K562 (cell line): ENCODE measurements around the gene PPP1R14C. TPM values are rescaled to one million over a fixed set of nuclear protein-coding genes. Genes with fewer than 3 reads are reported as not detected.

Experiments
- C11orf30 ChIP-seq: fragments of 450-650 bp; IDR thresholded peaks from 2 replicates; pipeline ENCODE4 v1.6.1; 2016; ENCODE audit warnings: low read depth, mild to moderate bottlenecking
- ELK1 ChIP-seq: sonication (generic); formaldehyde crosslinking; IDR thresholded peaks from 2 replicates; pipeline ENCODE4 v1.8.1; 2022; ENCODE audit warnings: missing genetic modification reagents
- EP400 ChIP-seq: fragments of 450-650 bp; IDR thresholded peaks from 2 replicates; pipeline ENCODE4 v1.6.1; 2017; ENCODE audit warnings: antibody characterized with exemption, mild to moderate bottlenecking, moderate library complexity
- HMBOX1 ChIP-seq: sonication (generic); IDR thresholded peaks from 2 replicates; pipeline ENCODE4 v1.6.1; 2016
- KAT8 ChIP-seq: fragments of 450-650 bp; IDR thresholded peaks from 2 replicates; pipeline ENCODE4 v1.6.1; 2016; ENCODE audit warnings: low read depth, mild to moderate bottlenecking
- MBD1 ChIP-seq: fragments of 250-450 bp; sonication (Bioruptor Pico); IDR thresholded peaks from 2 replicates; pipeline ENCODE4 v1.8.0; 2022; ENCODE audit warnings: inconsistent platforms
- MEIS2 ChIP-seq: fragments of 450-650 bp; IDR thresholded peaks from 2 replicates; pipeline ENCODE4 v1.6.1; 2014; ENCODE audit warnings: mild to moderate bottlenecking; ENCODE audit not compliant: partially characterized antibody
- MTF1 ChIP-seq: fragments of 250-450 bp; sonication (Bioruptor Pico); IDR thresholded peaks from 2 replicates; pipeline ENCODE4 v1.9.0; 2021; ENCODE audit warnings: moderate library complexity, mild to moderate bottlenecking, inconsistent platforms, borderline replicate concordance
- NBN ChIP-seq: fragments of 450-650 bp; IDR thresholded peaks from 2 replicates; pipeline ENCODE4 v1.6.1; 2016; ENCODE audit warnings: low read depth, mild to moderate bottlenecking
- NONO ChIP-seq, 2 experiments: fragments of 200-400 bp in 1 of 2; fragments of 450-650 bp in 1 of 2; formaldehyde crosslinking in 1 of 2; IDR thresholded peaks; 2 replicates each; pipeline ENCODE4 v1.6.1; 2017; ENCODE audit warnings: low read depth in 2 of 2, mild to moderate bottlenecking in 2 of 2, moderate library complexity in 2 of 2, low read length in 1 of 2
- POLR3A ChIP-seq: IDR thresholded peaks from 2 replicates; pipeline ENCODE4 v1.6.1; 2011; ENCODE audit warnings: borderline replicate concordance, mild to moderate bottlenecking, moderate library complexity; ENCODE audit not compliant: insufficient read length, insufficient read depth; ENCODE audit errors: extremely low read depth
- XRCC5 ChIP-seq: fragments of 200-400 bp; formaldehyde crosslinking; IDR thresholded peaks from 2 replicates; pipeline ENCODE4 v1.6.1; 2017; ENCODE audit warnings: low read depth, mild to moderate bottlenecking, low read length
- ZNF707 ChIP-seq: fragments of 250-450 bp; sonication (Bioruptor Pico); conservative IDR thresholded peaks from 2 replicates; pipeline ENCODE4 v1.8.0; 2022; ENCODE audit warnings: inconsistent platforms, mild to moderate bottlenecking, moderate library complexity
- polyA plus RNA-seq, 8 experiments: library from polyadenylated mRNA; depleted of rRNA in 4 of 8; stranded (reverse) in 5 of 8; unstranded in 3 of 8; fragments of >200 nt; fragmentation: Nextera tagmentation in 2 of 8; fragmentation: Illumina TruSeq in 1 of 8; extraction: Ambion mirVana in 2 of 8; extraction: Trizol in 1 of 8; gene quantifications; 2 replicates each; pipeline versions ENCODE4 v1.2.1 to v1.2.3, GENCODE V29; 2011 to 2014; ENCODE audit warnings: inconsistent platforms in 1 of 8, missing spikeins in 1 of 8
- total RNA-seq, 7 experiments: library from RNA; depleted of rRNA in 6 of 7; stranded (reverse); fragments of >200 nt in 6 of 7; fragmentation: Illumina TruSeq in 2 of 7; extraction: Trizol in 2 of 7; gene quantifications; 2 replicates each; pipeline versions ENCODE4 v1.2.1 to v1.2.3, GENCODE V29; 2011 to 2021; ENCODE audit warnings: low replicate concordance in 1 of 7
- TF ChIP-seq, protein P1 (sequence below), 2 experiments: IDR thresholded peaks in 1 of 2; conservative IDR thresholded peaks in 1 of 2; 2 replicates each; pipeline ENCODE4 v1.6.1; 2016; ENCODE audit warnings: low read depth in 2 of 2, mild to moderate bottlenecking in 1 of 2, missing compliant biosample characterization in 1 of 2, missing genetic modification characterization in 1 of 2, moderate library complexity in 1 of 2
- TF ChIP-seq, protein P2 (sequence below): sonication (generic); formaldehyde crosslinking; IDR thresholded peaks from 2 replicates; pipeline ENCODE4 v1.8.1; 2023; ENCODE audit warnings: mild to moderate bottlenecking, missing genetic modification reagents
- TF ChIP-seq, protein P3 (sequence below): fragments of 250-450 bp; sonication (Bioruptor Pico); IDR thresholded peaks from 2 replicates; pipeline ENCODE4 v1.5.0; 2020; ENCODE audit warnings: mild to moderate bottlenecking

The PPP1R14C gene
- total and polyA plus RNA-seq, 9 of the 15 experiments (the other 6 are each of a cell fraction or from before 2014, with no cell fraction given), result 4.5 to 16.6 (median 11.9) TPM

- TF ChIP-seq, protein P1, sequence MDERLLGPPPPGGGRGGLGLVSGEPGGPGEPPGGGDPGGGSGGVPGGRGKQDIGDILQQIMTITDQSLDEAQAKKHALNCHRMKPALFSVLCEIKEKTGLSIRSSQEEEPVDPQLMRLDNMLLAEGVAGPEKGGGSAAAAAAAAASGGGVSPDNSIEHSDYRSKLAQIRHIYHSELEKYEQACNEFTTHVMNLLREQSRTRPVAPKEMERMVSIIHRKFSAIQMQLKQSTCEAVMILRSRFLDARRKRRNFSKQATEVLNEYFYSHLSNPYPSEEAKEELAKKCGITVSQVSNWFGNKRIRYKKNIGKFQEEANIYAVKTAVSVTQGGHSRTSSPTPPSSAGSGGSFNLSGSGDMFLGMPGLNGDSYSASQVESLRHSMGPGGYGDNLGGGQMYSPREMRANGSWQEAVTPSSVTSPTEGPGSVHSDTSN (CRISPR knock-in tag; IDR thresholded peaks at IDR 0.05; ENCODE audit: low read depth), result no peak
- TF ChIP-seq, protein P1 (tag; conservative IDR thresholded peaks at IDR 0.05; ENCODE audit: low read depth), result peak; percentile 67
- TF ChIP-seq EP400 (peak; percentile 50), MBD1 (CRISPR knock-in tag) (no peak), ELK1 (CRISPR knock-in tag) (no peak), MTF1 (CRISPR knock-in tag) (no peak), NONO (IDR thresholded peaks at IDR 0.05; ENCODE audit: low read depth in 2 of 2, low read length in 1 of 2) (peak in 1 of 2 experiments; percentile 41; a peak in 1 of 4 replicates), KAT8 (peak; percentile 69; the same call in 1 of the 2 replicates), NBN (peak; percentile 97), MEIS2 (peak; percentile 77), ZNF707 (no peak), POLR3A (no peak), XRCC5 (no peak), C11orf30 (no peak), HMBOX1 (peak; percentile 25; the same call in 1 of the 2 replicates)
- TF ChIP-seq, protein P2, sequence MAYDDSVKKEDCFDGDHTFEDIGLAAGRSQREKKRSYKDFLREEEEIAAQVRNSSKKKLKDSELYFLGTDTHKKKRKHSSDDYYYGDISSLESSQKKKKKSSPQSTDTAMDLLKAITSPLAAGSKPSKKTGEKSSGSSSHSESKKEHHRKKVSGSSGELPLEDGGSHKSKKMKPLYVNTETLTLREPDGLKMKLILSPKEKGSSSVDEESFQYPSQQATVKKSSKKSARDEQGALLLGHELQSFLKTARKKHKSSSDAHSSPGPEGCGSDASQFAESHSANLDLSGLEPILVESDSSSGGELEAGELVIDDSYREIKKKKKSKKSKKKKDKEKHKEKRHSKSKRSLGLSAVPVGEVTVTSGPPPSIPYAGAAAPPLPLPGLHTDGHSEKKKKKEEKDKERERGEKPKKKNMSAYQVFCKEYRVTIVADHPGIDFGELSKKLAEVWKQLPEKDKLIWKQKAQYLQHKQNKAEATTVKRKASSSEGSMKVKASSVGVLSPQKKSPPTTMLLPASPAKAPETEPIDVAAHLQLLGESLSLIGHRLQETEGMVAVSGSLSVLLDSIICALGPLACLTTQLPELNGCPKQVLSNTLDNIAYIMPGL (CRISPR knock-in tag), result no peak
- TF ChIP-seq, protein P3, sequence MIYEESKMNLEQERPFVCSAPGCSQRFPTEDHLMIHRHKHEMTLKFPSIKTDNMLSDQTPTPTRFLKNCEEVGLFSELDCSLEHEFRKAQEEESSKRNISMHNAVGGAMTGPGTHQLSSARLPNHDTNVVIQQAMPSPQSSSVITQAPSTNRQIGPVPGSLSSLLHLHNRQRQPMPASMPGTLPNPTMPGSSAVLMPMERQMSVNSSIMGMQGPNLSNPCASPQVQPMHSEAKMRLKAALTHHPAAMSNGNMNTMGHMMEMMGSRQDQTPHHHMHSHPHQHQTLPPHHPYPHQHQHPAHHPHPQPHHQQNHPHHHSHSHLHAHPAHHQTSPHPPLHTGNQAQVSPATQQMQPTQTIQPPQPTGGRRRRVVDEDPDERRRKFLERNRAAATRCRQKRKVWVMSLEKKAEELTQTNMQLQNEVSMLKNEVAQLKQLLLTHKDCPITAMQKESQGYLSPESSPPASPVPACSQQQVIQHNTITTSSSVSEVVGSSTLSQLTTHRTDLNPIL (CRISPR knock-in tag), result 0 out of 2 replicates have a peak, but pooled peaks have one; percentile 10
These were observed 128.8 kb downstream of the PPP1R14C start (continued) for GRCh38 chr6:150271501-150272263.
